ENCODE measurements around the gene ASF1A.

Gene ASF1A

GRCh38 chr6:118903691-118904090 lies 9.7 kb downstream of the ASF1A start:
- DNase-seq: no peak
- in situ Hi-C loops (cut with HindIII; ENCODE audit: low pct_ligation_motif_present, low pct_unique_long_range_greater_than_20kb, low sequenced_read_pairs): no loop called here

GRCh38 chr6:118905084-118905483 lies 11.1 kb downstream of the ASF1A start:
- in situ Hi-C loops (cut with HindIII; ENCODE audit: low pct_ligation_motif_present, low pct_unique_long_range_greater_than_20kb, low sequenced_read_pairs): no loop called here
- DNase-seq: no peak

- in situ Hi-C loops (cut with HindIII; ENCODE audit: low pct_ligation_motif_present, low pct_unique_long_range_greater_than_20kb, low sequenced_read_pairs): no loop called here
- DNase-seq: no peak
Observed at GRCh38 chr6:118905851-118906250, 11.9 kb downstream of the ASF1A start.

- in situ Hi-C loops (cut with HindIII; ENCODE audit: low pct_ligation_motif_present, low pct_unique_long_range_greater_than_20kb, low sequenced_read_pairs): no loop called here
- peak; percentile 88 for DNase-seq
Observed at GRCh38 chr6:118908441-118908840, 14.5 kb downstream of the ASF1A start.

- in situ Hi-C loops (cut with HindIII; ENCODE audit: low pct_ligation_motif_present, low pct_unique_long_range_greater_than_20kb, low sequenced_read_pairs): no loop called here
Observed at GRCh38 chr6:118912646-118913045, 18.7 kb downstream of the ASF1A start.

GRCh38 chr6:118913161-118913560 lies 19.2 kb downstream of the ASF1A start:
- no peak for DNase-seq
- in situ Hi-C loops (cut with HindIII; ENCODE audit: low pct_ligation_motif_present, low pct_unique_long_range_greater_than_20kb, low sequenced_read_pairs): no loop called here

More at GRCh38 chr6:118912646-118913045, 18.7 kb downstream of the ASF1A start:
- no peak for DNase-seq

- in situ Hi-C loops (cut with HindIII; ENCODE audit: low pct_ligation_motif_present, low pct_unique_long_range_greater_than_20kb, low sequenced_read_pairs): no loop called here
- DNase-seq: no peak
Observed at GRCh38 chr6:118914598-118914997, 20.6 kb downstream of the ASF1A start.

GRCh38 chr6:118917546-118918328 lies 23.8 kb downstream of the ASF1A start:
- in situ Hi-C loops (cut with HindIII; ENCODE audit: low pct_ligation_motif_present, low pct_unique_long_range_greater_than_20kb, low sequenced_read_pairs): no loop called here
- DNase-seq: peak; percentile 59

GRCh38 chr6:118918329-118918725 lies 24.4 kb downstream of the ASF1A start:
- in situ Hi-C loops (cut with HindIII; ENCODE audit: low pct_ligation_motif_present, low pct_unique_long_range_greater_than_20kb, low sequenced_read_pairs): no loop called here
- DNase-seq: peak; percentile 51

GRCh38 chr6:118921084-118921483 lies 27.1 kb downstream of the ASF1A start:
- in situ Hi-C loops (cut with HindIII; ENCODE audit: low pct_ligation_motif_present, low pct_unique_long_range_greater_than_20kb, low sequenced_read_pairs): no loop called here
- no peak for DNase-seq

GRCh38 chr6:118923035-118923434 lies 29.1 kb downstream of the ASF1A start:
- in situ Hi-C loops (cut with HindIII; ENCODE audit: low pct_ligation_motif_present, low pct_unique_long_range_greater_than_20kb, low sequenced_read_pairs): no loop called here
- no peak for DNase-seq

- DNase-seq: no peak
- in situ Hi-C loops (cut with HindIII; ENCODE audit: low pct_ligation_motif_present, low pct_unique_long_range_greater_than_20kb, low sequenced_read_pairs): no loop called here
Observed at GRCh38 chr6:118930680-118931079, 36.7 kb downstream of the ASF1A start.

GRCh38 chr6:118931436-118931835 lies 37.5 kb downstream of the ASF1A start:
- DNase-seq: no peak
- in situ Hi-C loops (cut with HindIII; ENCODE audit: low pct_ligation_motif_present, low pct_unique_long_range_greater_than_20kb, low sequenced_read_pairs): no loop called here

GRCh38 chr6:118932421-118932820 lies 38.5 kb downstream of the ASF1A start:
- no peak for DNase-seq
- in situ Hi-C loops (cut with HindIII; ENCODE audit: low pct_ligation_motif_present, low pct_unique_long_range_greater_than_20kb, low sequenced_read_pairs): no loop called here

- in situ Hi-C loops (cut with HindIII; ENCODE audit: low pct_ligation_motif_present, low pct_unique_long_range_greater_than_20kb, low sequenced_read_pairs): no loop called here
- DNase-seq: no peak
Observed at GRCh38 chr6:118933855-118934460, 40.0 kb downstream of the ASF1A start.

- in situ Hi-C loops (cut with HindIII; ENCODE audit: low pct_ligation_motif_present, low pct_unique_long_range_greater_than_20kb, low sequenced_read_pairs): no loop called here
- peak; percentile 91 for DNase-seq
Observed at GRCh38 chr6:118934461-118935330, 40.7 kb downstream of the ASF1A start, which contains the start of gene MCM9. TSS of gene MCM9 (minus strand) at chr6:118935159. CDS start at chr6:118931723, 3,436 bp downstream.

- no peak for DNase-seq
- in situ Hi-C loops (cut with HindIII; ENCODE audit: low pct_ligation_motif_present, low pct_unique_long_range_greater_than_20kb, low sequenced_read_pairs): no loop called here
Observed at GRCh38 chr6:118935331-118935668, 41.3 kb downstream of the ASF1A start.

- no peak for DNase-seq
- in situ Hi-C loops (cut with HindIII; ENCODE audit: low pct_ligation_motif_present, low pct_unique_long_range_greater_than_20kb, low sequenced_read_pairs): no loop called here
Observed at GRCh38 chr6:118935978-118936703, 42.2 kb downstream of the ASF1A start.

GRCh38 chr6:118939683-118940082 lies 45.7 kb downstream of the ASF1A start:
- no peak for DNase-seq
- in situ Hi-C loops (cut with HindIII; ENCODE audit: low pct_ligation_motif_present, low pct_unique_long_range_greater_than_20kb, low sequenced_read_pairs): no loop called here

All from ACHN (cell line).